Fibroblast of skin of abdomen (primary cell): Measurements from ENCODE around the gene TXNDC2.

Source experiments
- DNase-seq: peaks from one replicate; pipeline ENCODE4 v3.0.0-alpha.2; 2013

TXNDC2 gene

DNA sequence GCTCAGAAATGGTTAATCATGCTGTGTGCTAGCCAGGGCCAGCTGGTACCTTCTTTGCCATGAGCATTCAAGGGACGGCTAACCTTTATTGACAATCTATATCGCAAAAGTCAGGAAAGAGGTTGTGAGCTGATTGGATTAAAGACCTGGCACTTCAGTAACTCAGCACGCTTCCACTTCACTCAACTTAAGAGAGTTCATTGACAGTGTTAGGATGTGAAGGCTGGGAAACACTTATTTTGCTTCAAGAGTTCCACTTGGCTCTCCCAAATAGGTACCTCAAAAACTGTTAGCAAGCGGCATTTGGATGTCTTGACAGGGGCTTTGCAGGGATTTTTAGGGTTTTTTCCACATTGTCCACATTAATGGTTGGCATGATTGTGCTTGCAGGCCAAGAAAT, 25.1 kb upstream of the TXNDC2 start:
- no peak for DNase-seq

DNA sequence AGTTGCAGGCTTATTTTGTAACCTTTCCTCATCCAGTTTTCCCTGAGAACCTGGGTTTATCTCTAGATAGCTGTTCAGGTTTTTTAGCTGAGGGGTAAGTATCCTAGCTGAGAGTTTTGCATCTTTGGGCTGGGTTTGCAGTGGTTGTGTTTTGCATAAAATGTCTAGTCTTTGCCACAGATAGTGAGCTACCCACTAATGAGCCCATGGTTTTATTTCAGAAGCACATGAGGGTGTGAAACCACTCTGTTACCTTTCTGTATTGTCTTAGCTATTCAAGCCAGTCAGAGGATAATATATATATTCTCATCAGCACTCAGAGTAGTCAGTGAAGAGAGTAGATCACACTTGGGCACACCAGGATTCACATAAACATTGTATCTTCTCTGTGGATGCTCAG, 24.6 kb upstream of the TXNDC2 start:
- no peak for DNase-seq

DNA sequence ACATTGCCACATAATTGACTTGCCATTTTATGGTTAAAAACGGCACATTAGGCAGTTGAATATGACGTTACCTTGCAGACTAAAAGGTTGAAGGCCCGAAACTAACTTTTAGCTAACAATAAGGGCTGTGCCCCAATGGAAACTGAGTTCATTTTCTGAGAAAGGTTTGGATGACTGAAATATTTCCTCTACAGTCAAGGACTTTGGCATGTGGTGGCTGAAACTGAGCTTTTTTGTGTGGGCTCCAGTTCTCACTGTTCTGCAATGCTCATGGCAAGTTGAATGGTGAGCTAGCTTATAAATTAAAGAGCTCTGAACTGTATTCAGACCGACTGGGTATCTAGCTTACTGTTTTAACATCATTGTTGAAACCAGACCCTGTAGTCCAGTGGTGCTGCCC, 23.8 kb upstream of the TXNDC2 start:
- no peak for DNase-seq

DNA sequence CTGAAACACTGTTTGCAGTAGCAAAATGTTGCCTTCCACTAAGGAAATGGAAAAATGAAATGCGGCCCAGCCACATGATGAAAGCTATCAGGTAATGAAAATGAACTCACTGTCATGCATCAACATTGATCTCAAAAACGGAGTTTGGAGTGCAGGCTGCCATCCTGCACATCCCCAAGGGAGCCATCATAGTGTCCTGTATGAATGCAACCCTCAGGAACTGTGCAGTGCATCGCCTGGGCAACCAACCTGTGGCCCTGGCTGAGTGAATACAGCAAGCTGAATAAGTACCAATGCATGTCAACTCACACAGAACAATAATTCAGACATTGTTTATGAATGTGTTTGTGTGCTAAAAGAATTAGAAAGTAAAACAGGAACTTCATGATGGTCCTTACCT, 23.1 kb upstream of the TXNDC2 start:
- no peak for DNase-seq

DNA sequence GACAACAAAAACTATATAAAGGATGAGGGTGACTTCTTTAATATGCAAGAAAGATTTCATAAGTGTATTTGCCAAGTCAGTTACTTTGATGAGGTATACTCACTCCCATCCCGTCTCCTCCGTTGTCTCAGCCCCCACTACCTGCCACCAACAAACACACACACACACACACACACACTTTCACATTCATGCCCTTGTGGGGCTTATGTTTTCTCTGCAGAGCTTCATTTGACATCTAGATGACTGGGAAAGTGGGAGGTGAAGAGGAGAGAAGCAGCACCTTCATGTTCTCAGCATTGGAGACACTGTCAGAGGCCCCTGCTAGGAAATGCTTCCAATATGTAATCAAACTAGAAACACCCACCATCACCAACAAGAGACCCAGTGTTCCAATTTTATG, 22.5 kb upstream of the TXNDC2 start:
- DNase-seq = no peak

DNA sequence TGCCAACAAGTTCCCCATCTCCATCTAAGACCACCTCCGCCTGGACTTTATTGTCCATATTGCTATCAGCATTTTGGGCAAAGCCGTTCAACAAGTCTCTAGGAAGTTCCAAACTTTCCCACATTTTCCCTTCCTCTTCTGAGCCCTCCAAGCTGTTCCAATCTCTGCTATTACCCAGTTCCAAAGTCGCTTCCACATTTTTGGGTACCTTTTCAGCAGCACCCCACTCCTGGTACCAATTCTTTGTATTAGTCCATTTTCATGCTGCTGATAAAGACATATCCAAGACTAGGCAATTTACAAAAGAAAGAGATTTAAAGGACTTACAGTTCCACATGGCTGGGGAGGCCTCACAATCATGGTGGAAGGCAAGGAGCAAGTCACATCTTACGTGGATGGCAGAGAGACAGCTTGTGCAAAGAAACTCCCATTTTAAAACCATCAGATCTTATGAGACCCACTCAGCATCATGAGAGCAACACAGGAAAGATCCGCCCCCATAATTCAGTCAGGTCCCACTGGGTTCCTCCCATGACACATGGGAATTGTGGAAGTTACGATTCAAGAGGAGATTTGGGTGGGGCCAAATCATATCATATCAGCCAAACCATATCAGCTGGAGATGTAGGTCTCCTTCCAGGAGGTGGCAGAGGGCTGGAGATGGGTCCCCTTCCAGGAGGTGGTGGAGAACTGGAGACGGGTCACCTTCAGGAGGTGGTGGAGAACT, 19.8 kb upstream of the TXNDC2 start:
- no peak for DNase-seq

DNA sequence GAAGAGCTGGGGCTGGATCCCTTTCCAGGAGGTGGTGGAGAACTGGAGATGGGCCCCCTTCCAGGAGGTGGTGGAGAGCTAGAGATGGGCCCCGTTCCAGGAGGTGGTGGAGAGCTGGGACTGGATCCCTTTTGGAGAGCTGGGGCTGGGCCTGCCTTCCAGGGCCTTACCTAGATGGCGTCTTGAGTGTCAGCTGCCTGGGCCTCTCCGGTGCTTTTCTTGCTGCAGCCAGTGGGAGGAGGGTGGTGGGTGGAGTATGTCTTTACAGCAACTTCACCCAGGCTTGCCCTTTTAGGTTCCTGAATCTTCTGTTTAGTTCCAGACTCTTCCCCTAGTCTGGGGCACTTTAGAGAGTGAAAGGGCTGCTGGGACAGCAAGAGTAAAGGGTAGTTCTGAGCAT, 19.1 kb upstream of the TXNDC2 start:
- no peak for DNase-seq

DNA sequence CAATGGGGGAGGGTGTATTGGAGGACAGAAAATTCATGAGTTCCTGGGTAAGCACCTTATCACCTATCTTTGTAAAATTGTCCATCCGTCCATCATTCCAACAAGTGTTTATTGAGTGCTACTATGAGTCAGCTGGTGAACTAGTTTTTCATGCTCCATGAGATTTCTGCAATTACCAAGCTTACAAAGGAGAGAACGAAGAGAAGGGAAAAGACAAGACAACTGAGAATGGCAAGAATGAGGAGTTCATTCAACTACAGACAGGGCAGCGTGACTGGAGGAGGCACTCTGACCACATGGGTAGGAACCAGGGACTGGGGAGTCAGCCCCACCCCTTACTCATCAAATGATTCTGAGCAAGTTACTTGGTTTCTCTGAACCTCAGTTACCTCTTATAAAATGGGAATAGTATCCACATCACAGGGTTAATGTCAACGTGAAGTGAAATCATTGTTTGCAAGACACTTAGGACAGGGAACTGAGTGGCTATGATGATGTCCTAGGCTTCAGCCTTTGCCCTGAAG, 18.6 kb upstream of the TXNDC2 start:
- no peak for DNase-seq

DNA sequence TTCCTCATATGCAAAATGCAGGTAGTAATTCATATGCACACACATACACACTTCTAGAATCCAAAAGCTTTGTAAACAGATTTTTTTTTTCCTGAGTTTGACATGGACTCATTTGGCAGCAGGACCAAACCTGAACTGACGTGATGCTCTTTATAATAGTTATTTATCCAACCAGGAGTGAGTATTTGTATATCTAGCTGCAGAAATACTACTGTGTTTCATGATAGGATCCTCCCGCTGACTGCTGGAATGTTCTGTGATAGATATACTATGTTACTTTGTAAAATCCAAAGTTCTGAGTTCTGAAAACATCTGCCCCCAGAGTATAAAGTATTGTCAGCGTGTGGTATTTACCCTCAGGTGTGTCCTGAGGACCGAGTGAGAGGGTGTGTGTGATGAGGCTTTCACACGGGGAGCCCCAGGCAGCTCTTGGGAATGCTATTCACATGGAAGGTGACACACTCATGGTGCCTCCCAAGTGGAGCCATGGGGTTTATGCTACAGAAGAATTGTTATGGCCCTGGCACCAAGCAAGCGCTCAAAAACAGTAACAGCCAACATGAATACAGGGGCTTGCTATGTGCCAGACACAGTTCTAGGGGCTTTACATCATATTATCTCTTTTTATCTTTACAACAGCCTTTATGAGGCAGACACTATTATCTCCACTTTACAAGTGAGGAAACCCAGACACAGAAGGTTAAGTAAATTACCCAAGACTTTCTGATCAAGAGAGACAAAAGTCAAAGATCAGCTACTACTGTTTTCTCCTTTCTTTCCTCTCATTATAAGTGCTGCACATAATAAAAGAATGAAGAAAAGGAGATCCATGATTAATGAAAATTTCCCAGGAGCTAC, 16.7 kb upstream of the TXNDC2 start:
- DNase-seq = no peak

DNA sequence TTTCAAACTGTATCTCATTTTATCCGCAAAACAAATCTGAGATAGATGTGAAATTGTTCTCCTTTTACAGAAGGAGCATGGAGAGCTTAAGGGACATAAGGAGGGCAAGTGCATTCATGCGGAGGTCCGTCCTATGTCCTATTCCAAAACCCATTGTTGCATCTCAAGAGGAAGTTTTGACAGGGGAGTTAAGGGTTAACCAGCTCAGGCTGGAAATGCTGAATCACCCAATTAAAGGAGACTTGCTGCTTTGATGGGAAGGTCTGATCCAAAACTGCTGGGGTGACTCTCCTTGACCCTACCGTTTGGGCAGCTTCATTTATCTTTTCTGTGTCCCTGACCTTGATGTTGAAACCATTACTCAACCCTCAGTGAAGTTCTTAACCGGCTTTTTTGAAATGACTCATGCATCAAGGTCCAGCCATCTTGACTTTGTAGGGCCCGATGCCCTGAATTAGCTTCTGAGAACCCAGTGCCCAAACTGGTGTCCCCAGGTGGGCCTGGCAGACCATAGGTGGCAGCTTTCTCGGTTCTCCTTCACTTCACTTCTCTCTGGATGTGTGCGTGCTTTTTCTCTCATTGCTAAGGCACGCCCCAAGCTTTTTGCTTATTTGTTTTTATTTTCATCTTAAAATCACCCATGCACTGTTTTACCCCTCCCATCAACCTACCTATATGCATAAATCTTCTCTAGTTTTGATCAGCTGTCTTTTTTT, 15.9 kb upstream of the TXNDC2 start:
- peak; percentile 70 for DNase-seq

DNA sequence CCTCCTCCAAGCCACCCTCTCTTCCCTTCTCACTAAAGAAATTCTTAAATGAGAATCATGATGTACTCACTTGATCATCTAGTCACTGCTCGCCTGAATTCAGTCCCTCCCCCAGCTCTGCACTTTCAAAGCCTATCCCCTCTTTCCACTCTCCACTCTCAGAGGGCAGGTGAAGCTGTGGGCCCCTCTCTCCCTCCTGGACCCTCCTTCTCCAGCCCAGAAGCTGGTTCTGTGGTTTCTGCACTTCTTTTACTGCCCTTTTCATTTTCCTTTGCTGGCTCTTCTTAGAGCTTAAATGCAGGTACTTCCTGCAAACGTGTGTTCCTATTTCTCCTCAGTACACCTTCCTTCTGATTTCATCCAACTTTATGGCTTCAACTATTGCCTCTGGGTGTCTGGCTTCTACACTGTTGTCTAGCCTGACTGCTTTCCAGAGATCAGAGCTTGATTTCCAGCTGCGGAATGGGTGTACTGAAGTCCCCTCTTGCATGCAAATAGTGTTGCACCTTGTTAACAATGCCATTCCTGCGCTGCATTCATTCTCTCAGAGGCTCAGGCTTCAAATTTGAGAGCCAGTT, 15.3 kb upstream of the TXNDC2 start:
- no peak for DNase-seq

DNA sequence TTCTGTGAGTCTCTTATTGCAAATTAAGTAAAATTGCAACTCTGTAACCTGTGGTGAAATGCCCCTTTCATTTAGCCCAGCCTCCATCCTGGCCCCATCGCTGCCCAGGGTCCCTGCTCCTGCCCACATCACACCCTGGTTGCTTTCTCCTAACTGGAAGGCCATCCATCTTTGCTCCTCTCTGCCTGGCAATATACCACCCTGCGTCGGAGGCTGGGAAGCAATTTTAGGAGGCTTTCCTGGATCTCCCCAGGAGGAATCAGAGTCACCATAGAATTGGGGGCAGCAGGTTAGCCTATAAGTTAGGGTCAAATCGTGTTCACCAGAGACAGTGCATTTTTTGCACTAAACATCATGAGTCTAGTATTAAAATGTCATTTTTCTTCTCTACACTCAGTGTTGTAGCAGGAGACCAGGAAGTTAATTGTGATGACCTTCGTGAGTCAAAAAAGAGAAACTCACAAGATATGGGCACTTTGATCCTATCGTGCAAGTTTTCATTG, 14.5 kb upstream of the TXNDC2 start:
- no peak for DNase-seq

DNA sequence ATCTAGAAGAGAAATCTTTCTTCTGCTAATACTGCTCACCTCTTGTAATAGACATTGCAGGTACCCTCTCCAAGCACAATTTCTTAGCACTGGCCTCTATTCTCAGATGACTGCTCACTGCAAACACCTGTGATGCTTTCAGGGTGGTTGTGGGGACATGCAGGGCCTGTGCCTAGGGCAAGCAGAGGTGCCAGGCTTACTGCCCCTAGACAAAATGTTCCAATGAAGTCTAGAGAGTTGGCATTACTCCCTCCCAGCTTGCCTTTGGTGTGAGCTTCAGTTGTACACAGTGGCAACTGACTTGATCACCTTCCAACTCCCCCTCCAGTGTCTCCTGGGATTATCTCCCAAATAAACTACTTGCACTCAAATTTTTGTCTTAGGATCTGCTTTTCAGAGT, 12.9 kb upstream of the TXNDC2 start:
- DNase-seq = no peak

DNA sequence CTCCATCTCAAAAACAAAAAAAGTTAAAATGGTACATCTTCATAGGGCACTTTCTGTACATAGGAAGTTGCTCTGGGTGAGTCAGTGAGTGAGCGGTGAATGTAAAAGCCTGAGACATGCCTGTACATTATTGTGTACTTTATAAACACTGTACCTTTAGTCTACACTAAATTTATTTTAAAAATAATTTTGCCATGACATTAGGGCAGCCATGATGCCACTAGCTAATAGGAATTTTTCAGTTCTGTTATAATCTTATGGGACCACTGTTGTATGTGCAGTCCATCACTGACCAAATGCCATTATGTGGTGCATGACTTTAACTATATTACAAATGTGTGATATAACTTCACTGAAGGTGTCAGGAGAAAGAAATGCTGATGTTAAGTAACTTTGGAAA, 11.0 kb upstream of the TXNDC2 start:
- DNase-seq = peak; percentile 22

DNA sequence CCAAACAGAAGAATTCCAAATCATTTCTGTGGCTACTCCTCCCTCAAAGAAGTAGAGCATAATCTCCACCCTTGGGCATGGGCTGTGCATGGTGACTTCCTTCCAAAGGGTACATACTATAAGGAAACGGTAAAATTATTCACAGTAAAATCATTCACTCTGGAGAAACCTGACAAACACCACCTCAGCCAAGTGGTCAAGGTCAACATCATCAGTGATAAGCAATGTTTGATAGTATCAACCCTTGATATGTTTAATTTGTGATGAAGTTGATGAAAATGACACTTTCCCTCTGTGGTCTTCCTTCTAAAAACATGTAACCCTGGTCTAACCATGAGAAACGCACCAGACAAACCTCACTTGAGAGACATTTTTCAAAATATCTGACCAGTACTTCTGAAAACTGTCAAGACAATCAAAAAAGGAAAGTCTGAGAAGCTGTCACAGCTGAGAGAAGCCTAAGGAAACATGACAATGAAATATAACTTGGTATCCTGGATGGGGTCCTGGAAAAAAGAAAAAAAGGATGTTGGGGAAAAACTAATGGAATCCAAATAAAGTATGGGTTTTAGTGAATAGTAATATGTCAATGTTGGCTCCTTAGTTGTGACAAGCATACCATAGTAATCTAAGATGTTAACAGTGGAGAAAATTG, 9.4 kb upstream of the TXNDC2 start:
- no peak for DNase-seq

DNA sequence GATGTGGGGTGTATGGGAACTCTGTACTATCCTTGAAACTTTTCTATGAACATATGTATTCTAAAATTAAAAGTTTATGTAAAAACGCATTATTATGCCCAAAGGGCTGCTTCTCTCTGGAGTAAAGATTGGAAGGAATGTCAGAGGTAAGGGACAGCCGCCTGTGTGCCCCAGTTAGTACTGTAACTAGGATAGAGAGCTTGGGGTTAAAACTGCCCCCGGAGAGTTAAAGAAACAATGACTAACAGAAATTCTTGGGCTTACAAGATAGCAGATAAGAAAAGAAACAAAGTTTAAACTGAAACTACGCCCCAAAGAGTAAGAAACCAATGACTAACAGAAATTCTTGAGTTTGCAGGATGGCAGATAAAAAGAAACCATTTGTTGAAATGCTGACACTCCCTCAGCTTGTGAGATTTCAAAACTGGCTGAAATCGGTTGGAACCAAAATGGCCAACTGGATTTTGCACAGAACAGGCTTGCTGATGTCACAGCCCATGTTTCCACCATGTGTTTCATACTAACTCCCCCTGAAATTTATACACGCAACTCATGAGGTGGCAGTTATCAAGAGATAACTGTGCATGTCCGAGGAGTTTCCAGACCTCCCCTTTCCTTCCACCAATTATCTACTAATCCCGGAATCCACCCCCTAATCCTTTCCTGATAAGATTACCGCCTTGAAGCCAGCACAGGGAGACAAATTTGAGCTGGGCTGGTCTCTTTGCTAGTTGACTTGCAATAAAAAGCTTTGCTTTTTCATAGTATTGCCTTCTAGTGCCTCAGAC, 8.7 kb upstream of the TXNDC2 start:
- peak; percentile 81 for DNase-seq

DNA sequence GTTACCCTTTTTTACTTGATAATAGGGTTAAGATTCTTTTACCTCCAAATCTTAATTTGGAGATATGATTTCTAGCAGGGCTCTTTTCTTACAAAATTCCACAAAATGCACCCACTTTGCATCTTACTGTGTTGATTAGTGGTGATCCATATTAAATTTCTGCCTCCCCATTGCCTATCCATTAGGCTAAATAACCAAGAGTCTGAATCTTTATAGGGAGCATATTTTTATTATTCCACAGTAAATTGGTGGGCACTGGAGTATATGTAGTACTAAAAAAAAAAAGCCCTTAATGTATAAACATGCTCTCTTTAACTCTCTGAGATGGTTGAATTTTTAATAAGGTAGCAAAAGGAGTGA, 8.1 kb upstream of the TXNDC2 start:
- no peak for DNase-seq

DNA sequence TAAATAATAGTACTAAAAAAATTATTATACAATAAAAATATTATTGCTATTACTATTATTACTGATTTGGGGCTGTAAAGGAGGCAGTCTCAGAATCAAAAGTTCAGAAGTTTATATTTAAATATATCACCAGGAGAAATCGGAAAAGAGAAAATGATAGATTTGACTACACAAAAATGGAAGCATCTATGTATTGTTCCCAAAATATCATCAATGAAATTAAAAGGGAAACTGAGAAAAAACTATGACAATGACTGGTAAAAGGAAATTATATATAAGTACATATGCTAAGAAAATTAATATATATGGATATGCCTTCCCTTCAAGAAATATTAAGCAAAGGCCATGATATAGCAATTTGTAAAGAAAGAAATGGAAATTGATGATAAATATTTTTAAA, 7.7 kb upstream of the TXNDC2 start:
- DNase-seq = no peak

DNA sequence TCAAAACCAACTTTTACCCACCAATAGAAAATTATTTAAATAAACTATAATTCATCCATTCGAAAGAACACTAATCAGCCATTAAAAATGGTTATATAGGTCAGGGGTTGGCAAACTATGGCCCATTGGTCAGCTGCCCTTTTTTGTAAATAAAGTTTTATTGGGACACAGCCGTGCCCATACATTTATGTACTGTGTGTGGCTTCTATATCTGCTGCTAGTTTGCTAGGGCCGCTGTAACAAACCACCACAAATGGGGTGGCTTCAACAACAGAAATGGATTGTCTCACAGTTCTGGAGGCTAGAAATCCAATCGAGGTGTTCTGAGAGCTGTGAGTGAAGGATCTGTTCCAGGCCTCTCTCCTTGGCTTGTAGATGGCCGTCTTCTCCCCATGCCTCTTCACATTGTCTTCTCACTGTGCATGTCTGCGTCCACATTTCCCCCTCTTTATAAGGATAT, 7.0 kb upstream of the TXNDC2 start:
- DNase-seq = no peak

DNA sequence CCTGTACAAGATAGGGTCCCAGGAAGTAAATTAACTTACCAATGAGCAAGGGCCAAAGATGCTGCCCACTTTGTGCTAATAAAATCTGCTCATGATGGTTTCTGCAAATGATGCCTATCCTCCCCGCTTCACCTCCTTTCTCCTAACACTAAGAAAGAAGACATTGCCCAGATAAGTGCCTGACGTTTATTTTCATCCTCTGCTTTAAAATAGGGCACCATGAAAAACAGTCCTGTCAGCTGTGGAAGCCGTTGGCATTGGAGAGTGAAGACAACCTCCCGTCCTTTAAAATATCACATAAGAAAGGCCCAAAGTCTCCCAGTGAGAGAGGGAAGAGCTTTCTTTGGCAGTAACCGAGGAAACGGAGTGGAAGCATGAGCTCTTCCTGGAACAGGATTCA, 1.7 kb upstream of the TXNDC2 start:
- no peak for DNase-seq

DNA sequence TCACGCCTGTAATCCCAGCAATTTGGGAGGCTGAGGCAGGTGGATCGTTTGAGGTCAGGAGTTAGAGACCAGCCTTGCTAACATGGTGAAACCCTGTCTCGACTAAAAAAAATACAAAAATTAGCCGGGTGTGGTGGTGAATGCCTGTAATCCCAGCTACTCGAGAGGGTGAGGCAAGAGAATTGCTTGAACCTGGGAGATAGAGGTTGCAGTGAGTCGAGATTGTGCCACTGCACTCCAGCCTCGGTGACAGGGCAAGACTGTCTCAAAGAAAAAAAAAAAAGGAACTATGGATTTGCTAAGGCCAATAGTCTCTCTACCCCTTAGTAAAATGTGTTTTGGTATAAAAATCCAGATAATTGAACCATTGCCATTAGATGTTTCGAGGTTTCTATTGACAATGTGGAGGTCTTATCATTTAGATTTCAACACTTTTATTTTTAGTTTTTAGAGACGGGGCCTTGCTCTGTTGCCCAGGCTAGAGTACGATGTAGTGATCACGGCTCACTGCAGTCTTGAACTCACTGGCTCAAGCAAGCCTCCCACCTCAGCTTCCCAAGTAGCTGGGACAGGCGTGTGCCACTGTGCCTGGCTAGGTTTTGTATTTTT, 1.1 kb upstream of the TXNDC2 start:
- DNase-seq = no peak
